SK-N-SH (cell line): ENCODE results near the gene RAVER2.

Experiments used
- CTCF ChIP-seq: fragments of 200-600 bp; sonication (generic); IDR thresholded peaks from 2 replicates; pipeline ENCODE4 v1.6.1; 2017; ENCODE audit warnings: antibody characterized with exemption, mild to moderate bottlenecking, moderate library complexity
- NFIC ChIP-seq: IDR thresholded peaks from 2 replicates; pipeline ENCODE4 v1.4.0; 2012; ENCODE audit warnings: borderline replicate concordance

GRCh38 chr1:64871256-64871655 lies 126.4 kb downstream of the RAVER2 start:
- no peak for TF ChIP-seq NFIC
- TF ChIP-seq CTCF: no peak
